ENCODE data around the gene KPNA3. TPM values are rescaled to one million over a fixed set of nuclear protein-coding genes. Genes with fewer than 3 reads are reported as not detected.
A peak's percentile ranks its signal among the peaks of the same experiment; 100 is the strongest.
"Not testable (repeated sequence)": the region's sequence is repeated elsewhere in the genome, so short reads cannot be mapped to it uniquely, and the experiment has no call there.

The KPNA3 gene
- total and polyA plus RNA-seq, 7 donors: 32.3 to 157 (median 127) TPM

DNA sequence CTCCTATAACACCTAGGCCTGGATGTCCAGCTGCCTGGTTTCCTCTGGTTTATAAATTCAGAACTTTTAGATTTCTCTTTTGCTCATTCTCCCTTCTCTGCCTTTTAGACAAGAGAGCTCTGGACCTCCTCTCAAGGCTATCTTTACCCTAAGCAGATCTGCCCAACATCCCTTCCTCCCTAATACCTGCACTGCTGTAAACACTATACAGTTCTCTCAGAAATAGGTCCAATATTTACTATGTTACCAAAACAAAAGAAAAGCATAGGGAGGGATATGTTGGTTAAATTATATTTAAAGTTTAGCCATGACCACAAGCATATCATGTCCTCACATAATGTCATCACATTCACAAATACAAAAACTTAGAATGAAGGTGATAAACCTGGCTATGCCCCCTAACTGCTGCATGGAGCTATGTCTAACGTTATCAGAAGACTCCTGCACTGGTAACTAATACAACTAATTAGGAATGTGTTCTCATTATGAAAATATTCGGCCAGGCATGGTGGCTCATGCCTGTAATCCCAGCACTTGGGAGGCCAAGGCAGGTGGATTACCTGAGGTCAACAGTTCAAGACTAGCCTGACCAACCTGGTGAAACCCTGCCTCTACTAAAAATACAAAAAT lies 18.0 kb downstream of the KPNA3 start:
- ATAC-seq (no peak), DNase-seq (no peak)
- H3K27me3 ChIP-seq (ENCODE audit: insufficient read depth in 3 of 3, low read length in 2 of 3): no peaks in the 10 kb centered on the region
- H3K36me3 ChIP-seq (ENCODE audit: insufficient read depth in 1 of 2, low read depth in 1 of 2): no peaks in the 10 kb centered on the region
- no peak overlapping the region for H3K4me3 ChIP-seq
- no peaks in the 10 kb centered on the region for H3K9me3 ChIP-seq
- intact Hi-C loops (cut with DNase I): no loop called here
- TF ChIP-seq, protein P1, sequence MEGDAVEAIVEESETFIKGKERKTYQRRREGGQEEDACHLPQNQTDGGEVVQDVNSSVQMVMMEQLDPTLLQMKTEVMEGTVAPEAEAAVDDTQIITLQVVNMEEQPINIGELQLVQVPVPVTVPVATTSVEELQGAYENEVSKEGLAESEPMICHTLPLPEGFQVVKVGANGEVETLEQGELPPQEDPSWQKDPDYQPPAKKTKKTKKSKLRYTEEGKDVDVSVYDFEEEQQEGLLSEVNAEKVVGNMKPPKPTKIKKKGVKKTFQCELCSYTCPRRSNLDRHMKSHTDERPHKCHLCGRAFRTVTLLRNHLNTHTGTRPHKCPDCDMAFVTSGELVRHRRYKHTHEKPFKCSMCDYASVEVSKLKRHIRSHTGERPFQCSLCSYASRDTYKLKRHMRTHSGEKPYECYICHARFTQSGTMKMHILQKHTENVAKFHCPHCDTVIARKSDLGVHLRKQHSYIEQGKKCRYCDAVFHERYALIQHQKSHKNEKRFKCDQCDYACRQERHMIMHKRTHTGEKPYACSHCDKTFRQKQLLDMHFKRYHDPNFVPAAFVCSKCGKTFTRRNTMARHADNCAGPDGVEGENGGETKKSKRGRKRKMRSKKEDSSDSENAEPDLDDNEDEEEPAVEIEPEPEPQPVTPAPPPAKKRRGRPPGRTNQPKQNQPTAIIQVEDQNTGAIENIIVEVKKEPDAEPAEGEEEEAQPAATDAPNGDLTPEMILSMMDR (IDR thresholded peaks at IDR 0.05): no peak
- peaks cover 40% of the 10 kb centered on the region for H3K4me1 ChIP-seq
- H3K27ac ChIP-seq: no peak overlapping the region
- WGBS, 3 donors: 43 to 62% (median 55%) methylated on average over 2 of the region's 2 CpGs

DNA sequence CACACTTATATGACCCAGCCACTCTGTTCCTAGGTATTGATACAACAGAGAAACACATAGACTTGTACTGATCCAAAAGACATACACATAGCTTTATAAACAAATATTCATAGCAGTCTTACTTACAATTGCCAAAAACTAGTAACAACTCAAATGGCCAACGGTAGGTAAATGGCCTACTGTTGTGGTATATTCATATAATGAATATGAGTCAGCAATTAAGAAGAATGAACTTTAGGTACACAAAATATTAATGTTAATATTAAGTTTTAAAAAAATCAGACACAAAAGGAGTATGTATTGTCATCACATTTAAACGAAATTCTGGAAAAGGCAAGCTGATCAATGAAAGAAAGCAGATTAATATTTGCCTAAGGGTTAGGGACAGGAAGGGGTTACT lies 19.7 kb downstream of the KPNA3 start:
- TF ChIP-seq, protein P1 (IDR thresholded peaks at IDR 0.05): no peak
- ATAC-seq (no peak), DNase-seq (no peak)
- Histone ChIP-seq H3K27me3 (ENCODE audit: insufficient read depth in 3 of 3, low read length in 2 of 3) (no peaks in the 10 kb centered on the region), H3K27ac (no peak overlapping the region), H3K36me3 (ENCODE audit: insufficient read depth in 1 of 2, low read depth in 1 of 2) (no peaks in the 10 kb centered on the region), H3K4me1 (peaks cover 44% of the 10 kb centered on the region), H3K4me3 (no peak overlapping the region), H3K9me3 (no peaks in the 10 kb centered on the region)
- intact Hi-C loops (cut with DNase I): no loop called here
- 86 to 90% (median 87%) methylated on average over 2 of the region's 2 CpGs for WGBS, 3 donors

DNA sequence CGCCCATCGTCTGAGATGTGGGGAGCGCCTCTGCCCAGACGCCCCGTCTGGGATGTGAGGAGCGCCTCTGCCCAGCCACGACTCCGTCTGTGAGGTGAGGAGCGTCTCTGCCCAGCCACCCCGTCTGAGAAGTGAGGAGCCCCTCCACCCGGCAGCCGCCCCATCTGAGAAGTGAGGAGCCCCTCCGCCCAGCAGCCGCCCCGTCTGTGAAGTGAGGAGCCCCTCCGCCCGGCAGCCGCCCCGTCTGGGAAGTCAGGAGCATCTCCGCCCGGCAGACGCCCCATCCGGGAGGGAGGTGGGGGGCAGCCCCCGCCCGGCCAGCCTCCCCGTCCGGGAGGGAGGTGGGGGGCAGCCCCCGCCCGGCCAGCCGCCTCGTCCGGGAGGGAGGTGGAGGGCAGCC lies 30.7 kb downstream of the KPNA3 start:
- H3K27ac ChIP-seq; H3K9me3 ChIP-seq; DNase-seq; ATAC-seq; H3K36me3 ChIP-seq (ENCODE audit: insufficient read depth in 1 of 2, low read depth in 1 of 2); intact Hi-C loops (cut with DNase I); H3K4me3 ChIP-seq; H3K27me3 ChIP-seq (ENCODE audit: insufficient read depth in 3 of 3, low read length in 2 of 3): not testable (repeated sequence)
- 94 to 97% (median 94%) methylated on average over 19 to 32 of the region's 32 CpGs for WGBS, 3 donors
- H3K4me1 ChIP-seq: peaks cover 19% of the 10 kb centered on the region

DNA sequence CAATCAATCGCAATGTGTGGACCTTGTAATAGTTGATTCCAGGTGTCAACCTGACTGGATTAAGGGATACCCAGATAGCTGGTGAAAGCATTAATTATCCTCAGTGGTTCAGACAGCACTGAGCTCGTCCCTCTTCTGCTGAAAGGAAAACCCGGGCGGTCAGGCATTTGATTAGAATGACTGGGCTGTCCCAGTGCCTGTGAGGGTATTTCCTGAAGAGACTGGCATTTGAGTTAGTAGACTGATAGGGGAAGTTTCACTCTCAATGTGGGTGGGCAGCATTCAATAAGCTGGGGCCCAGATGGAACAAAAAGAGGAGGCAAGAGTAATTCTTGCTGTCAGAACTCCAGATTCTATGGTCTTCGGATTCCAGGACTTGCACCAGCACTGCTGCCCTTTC lies 31.9 kb downstream of the KPNA3 start:
- Histone ChIP-seq H3K27me3 (ENCODE audit: insufficient read depth in 3 of 3, low read length in 2 of 3) (no peaks in the 10 kb centered on the region), H3K27ac (no peak overlapping the region), H3K36me3 (ENCODE audit: insufficient read depth in 1 of 2, low read depth in 1 of 2) (peaks cover 0 to 4% of the 10 kb centered on the region in 2 donors), H3K4me1 (peaks cover 14% of the 10 kb centered on the region), H3K9me3 (no peaks in the 10 kb centered on the region), H3K4me3 (no peak overlapping the region)
- WGBS, 3 donors: 92 to 99% (median 98%) methylated on average over 5 of the region's 5 CpGs
- intact Hi-C loops (cut with DNase I): no loop called here
- TF ChIP-seq, protein P1 (IDR thresholded peaks at IDR 0.05): no peak
- no peak for DNase-seq
- ATAC-seq: no peak

DNA sequence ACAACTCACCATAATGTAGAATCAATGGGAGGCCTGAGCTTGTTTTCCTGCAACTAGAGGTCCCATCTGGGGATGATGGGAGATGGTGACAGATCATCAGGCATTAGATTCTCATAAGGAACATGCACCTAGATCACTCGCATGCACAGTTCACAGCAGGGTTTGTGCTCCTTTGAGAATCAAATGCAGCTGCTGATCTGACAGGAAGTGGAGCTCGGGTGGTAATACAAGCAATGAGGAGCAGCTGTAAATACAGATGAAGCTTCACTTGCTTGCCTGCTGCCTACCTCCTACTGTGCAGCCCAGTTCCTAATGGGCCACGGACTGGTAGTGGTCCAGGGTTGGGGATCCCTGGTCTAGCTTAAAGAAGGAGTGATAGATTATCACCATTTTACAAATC lies 33.0 kb downstream of the KPNA3 start:
- Histone ChIP-seq H3K4me1 (peaks cover 12% of the 10 kb centered on the region), H3K9me3 (no peaks in the 10 kb centered on the region), H3K36me3 (ENCODE audit: insufficient read depth in 1 of 2, low read depth in 1 of 2) (peaks cover 0 to 4% of the 10 kb centered on the region in 2 donors), H3K4me3 (no peak overlapping the region), H3K27me3 (ENCODE audit: insufficient read depth in 3 of 3, low read length in 2 of 3) (no peaks in the 10 kb centered on the region), H3K27ac (no peak overlapping the region)
- DNase-seq: no peak
- TF ChIP-seq, protein P1 (IDR thresholded peaks at IDR 0.05): no peak
- intact Hi-C loops (cut with DNase I): no loop called here
- WGBS, 3 donors: 62 to 78% (median 67%) methylated on average over 3 of the region's 3 CpGs
- ATAC-seq: peak in 1 of 4 donors; percentile 31
